HG02938 (cell line): Measurements from ENCODE around the gene SETD6.
A peak's percentile ranks its signal among the peaks of the same experiment; 100 is the strongest.

Experiments
- ATAC-seq: cut with Tn5 transposase; IDR thresholded peaks from one replicate; pipeline ENCODE4 v1.9.1; 2021; ENCODE audit warnings: mild to moderate bottlenecking, moderate library complexity; ENCODE audit not compliant: unreplicated experiment

SETD6 gene

DNA sequence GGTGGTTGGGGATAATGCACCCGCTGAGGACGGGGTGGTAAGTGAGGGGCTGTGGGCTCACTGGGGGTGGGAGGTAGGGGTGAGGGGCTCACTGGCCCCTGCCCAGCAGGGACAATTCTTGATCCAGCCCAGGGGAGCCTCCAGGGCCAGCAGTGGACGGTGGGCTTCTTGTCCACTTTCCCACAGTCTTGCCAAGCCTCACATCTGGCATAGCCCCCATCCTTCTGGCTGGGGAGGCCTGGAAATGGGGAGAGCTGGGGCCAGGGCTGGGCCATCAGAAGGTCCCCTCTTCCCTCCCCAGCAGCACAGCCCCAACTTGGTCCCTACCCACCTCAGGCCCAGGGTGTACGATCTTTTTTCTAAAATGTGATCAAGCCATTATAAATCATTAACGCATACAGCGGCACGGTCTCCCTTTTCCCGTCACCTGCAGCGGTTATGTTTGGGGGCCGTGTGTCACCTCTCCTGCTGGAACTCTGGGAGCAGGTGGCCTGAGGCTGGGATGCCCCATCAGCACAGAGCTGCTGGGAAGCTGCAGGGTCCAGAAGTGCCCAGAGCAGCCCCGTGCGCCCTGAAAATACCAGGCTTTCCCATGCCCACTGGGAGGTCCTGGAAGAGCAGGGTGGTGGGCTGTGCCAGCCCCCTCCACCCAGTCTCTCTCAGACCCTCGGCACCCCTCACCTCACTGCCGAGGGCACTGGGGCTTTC is 7.2 kb upstream of the SETD6 start:
- ATAC-seq: no peak

DNA sequence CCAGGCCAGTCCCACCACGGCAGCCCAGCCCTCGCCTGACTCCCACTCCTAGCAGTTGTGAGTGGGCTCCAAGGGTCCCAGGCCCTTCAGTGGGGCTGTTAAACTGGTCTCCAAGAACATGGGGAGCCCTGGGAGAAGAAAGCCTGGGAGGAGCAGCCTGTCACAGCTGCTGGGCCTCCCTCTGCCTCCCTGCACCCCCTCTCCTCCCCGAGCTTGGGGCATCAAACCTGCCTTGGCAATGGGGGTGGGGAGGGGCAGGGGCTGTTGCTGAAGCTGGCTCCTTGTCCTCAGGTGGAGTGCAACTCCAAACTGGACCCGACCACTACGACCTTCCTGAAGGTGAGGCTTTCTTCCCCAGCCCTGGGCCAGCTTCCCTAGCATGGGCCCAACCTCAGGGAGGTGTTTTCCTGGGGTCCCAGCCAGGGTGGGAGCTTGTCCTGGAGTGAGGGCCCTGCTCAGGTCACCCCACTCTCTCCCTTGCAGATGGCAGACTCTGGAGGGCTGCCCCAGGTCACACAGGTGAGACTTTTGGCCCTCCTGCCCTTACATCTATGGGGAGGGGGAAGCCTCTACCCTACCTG is 6.6 kb upstream of the SETD6 start:
- no peak for ATAC-seq

DNA sequence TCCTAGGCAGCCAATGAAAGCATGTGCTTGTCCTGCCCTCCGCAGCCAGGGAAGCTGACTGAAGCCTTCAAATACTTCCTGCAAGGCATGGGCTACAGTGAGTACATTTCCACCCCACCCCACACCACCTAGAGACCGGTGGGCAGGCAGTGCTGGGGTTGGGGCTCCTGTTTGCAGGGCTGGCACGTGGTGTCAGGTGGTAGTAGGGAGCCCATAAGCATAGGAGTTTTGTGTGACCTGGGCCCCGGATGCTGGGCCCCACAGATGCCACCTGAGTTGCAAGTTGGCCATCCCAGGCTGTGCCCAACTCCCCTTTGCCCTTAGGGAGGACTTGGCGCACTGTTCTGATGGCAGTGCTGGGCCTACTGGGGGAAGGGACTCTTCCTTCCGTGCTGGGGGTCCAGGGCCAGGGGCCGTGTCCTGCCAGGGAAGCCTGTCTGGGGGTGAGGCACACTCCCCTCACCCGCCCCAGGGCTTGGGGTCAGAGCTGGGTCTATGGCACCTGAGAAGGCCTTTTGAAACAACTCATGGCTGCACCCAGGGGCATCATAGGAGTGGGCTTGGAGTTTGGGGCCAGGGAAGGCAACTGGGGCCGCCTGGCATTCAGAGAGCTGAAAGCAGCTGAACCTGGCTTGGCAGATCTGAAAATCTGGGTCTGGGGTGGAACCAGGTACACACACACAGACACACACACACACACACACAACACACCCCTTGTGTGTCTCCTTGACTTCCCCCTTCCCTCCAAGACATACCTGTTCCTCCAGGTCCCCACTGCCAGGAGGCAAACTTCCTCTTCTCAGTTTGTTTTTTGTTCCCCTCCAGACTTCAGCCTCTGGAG is 5.8 kb upstream of the SETD6 start:
- ATAC-seq: no peak

DNA sequence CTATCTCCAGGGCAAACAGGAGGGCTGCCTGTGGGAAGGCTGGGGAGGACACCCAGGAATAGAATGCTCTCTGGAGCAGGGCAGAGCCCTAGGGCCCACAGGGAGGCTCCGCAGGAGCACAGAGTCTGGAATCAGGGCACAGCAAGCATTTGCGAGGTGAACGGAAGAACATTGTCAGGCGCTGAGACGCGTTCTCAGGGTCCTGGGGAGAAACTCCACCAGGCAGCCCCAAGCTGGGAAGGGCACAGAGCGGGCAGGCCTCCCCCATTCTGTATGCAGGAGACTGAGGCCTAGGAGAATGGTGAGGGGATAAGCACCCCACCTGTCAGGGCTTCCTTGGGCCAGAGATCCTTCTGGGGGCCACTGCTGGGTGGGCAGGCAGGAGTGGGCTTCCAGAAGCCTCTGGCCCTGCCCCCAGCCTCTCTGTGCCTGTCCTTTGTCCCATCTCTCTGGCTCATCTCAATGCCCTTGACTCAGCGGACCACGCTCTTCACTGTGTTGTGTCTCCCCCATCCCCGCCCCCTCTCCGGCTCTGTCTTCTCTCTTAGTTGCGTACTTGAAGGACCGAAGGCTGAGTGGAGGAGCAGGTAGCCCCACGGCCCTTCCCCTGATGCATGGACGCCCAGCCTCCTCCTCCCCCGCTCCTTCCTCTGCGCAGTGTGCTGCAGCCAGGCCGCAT is 5.1 kb upstream of the SETD6 start:
- ATAC-seq: no peak

DNA sequence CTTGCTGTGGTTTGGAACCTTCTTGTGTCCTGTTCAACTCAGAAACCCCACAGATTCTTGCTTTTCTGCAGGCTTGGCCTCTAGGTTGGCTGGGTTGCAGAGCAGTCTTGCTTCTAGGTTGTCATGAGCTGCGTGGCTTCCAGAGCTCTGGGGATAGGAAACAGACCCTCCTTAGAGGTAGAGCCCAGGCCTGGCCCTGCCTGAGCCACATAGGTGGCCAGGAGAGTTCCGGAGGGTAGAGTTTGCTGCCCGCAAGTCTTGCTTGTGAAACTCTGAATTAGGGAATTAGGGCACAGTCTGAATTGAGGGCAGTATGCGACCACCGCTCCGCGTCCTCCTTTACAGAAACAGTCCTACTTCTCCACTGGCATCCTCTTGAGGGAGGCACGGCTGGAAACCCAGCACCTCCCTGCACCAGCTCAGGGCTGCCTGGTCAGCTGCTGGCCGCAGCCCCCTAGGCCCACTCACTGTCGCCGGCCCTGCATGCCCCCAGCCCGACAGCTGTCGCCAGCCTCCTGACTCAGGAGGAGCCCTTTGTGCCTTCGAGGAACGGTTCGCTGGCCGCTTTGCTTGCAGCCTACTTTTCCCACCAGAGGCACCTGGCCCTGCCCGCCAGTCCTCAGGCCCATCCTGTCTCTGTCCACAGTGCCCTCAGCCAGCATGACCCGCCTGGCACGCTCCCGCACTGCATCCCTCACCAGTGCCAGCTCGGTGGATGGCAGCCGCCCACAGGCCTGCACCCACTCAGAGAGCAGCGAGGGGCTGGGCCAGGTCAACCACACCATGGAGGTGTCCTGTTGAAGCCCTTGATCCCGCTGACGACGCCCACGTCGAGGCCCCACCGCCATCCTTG is 4.3 kb upstream of the SETD6 start:
- ATAC-seq: no peak

DNA sequence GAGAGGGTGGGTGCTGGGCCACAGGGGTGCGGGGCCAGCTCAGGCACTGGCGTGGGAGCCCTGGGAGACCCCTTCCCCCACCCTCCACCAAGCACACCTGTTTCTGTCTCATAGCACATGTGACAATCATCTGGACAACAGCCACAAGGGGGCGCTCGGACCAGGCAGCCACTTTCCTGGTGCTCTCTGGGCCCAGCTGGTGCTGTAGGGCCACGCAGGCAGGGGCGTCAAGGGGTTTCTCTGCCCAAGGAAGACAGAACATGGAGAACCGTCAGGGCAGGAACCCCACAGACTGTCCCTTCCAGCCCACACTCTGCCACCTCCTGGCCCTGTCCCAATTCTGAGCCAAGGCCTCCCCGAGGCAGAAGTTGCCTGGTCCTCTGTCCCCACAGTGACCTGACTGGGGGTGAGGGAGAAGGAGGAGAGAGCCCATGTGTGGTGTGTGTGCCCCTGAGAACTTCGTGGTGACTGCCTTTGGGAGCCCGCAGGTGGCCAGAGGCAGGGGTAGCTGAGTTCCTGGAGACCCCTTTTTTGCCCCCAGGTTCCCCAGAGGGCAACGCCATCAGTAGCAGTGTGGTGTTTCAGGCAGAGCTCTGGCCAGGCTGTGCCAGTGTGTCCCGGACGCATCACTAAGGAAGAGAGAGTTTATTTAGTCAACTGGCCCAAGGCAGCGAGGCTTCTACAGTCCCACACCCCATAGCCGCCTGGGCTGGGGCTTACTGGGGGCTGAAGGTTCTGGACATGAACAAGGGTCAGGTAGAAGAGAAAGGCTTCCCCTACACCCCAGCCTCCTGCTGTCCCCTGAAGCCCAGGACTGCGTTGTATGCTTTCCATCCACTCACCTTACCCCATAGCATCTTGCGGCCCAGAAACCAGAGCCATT is 3.1 kb upstream of the SETD6 start:
- peak; percentile 48 for ATAC-seq

DNA sequence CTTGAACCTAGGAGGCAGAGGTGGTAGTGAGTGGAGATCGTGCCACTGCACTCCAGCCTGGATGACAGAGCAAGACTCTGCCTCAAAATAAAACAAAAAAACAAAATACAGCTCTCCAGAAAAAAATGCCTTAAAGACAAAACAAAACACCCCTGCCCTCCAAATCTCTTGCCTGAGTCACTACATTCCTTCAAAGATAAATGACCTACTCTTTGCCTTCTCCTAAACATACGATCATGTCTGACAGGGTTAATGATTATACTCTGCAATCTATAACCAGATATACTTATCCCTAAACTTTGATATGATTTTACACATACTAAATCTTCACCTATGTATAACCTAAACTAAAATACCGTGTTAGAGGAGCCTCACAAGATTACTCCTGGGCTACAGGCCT is 1.4 kb upstream of the SETD6 start:
- no peak for ATAC-seq

DNA sequence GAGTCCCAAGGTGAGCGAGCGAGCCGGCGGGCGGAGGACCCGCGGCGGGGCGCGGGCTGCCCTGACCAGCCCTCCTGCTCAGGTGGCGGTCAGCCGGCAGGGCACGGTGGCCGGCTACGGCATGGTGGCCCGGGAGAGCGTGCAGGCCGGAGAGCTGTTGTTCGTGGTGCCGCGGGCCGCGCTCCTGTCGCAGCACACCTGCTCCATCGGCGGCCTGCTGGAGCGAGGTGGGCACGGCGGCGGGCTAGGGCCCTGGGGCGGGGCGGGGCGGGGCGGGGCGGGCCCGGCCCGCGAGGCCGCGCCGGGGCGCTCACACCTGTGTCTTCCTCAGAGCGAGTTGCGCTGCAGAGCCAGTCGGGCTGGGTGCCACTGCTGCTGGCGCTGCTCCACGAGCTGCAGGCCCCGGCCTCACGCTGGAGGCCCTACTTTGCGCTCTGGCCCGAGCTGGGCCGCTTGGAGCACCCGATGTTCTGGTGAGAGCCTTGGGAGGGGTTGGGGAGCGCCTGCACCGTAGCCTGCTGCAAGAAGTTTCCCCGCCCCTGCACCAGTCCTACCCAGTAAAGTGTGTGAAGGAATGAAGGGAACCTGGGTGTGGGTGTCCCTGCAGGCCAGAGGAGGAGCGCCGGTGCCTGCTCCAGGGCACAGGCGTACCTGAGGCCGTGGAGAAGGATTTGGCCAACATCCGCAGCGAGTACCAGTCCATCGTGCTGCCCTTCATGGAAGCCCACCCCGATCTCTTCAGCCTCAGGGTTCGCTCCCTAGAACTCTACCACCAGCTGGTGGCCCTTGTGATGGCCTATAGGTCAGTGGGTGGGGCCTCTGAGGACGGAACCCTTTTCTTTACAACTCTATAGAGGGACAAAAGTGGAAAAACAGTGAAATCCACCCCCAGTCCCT is 802 bp downstream of the SETD6 start:
- peak; percentile 25 for ATAC-seq

DNA sequence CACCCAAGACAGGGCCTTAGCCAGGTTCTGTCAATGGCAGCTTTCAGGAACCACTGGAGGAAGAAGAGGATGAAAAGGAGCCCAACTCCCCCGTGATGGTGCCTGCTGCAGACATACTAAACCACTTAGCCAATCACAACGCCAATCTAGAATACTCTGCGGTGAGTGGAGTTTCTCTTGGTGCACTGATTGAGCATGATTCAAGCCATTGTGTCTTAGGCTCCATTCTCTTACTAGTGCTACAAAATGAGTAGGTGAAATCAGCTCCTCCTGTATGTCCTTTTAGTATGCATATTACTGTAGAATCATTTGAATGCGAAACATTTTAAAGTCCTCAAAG is 1.4 kb downstream of the SETD6 start:
- ATAC-seq: no peak

DNA sequence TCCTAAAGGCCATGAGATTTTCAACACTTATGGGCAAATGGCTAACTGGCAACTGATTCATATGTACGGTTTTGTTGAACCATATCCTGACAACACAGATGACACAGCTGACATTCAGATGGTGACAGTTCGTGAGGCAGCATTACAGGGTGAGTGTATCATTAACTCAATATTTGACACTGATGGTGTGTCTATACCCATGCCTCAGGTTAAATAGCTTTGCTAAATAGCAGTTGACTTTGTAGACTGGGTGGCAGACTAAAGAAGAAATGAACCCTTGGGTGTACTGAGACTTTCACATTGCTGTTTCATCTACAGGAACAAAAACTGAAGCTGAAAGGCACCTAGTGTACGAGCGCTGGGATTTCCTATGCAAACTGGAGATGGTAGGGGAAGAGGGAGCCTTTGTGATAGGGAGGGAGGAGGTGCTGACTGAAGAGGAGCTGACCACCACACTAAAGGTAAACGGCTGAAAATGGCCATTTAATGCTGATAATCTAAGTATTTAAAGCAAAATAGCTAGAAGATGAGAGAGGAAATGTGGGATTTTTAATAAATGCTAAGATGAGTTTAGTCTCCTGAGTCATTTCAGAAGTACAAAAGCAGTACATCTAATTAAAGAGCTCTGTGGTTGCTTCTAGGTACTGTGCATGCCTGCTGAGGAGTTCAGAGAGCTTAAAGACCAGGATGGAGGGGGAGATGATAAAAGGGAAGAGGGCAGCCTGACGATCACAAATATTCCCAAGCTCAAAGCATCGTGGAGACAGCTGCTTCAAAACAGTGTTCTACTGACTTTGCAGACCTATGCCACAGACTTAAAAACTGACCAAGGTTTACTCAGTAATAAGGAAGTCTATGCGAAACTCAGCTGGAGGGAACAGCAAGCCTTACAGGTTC is 3.0 kb downstream of the SETD6 start:
- peak; percentile 39 for ATAC-seq

DNA sequence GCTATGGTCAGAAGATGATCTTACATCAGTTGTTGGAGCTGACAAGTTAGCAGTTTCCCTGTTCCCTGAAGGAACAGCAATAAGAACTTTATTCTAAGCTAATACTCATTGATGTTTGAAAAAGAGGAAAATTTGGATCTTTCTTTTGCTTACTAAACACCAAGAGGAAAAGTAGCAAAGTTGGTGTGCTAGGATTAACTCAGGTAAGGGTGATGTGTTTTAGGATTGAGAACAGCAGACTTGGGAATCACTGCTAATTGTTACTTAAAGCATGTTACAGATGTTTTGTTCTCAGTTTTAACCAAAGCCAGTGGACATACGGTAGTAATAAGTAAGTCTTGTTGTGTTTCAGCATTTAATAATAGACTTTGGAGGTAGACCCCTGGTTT is 3.7 kb downstream of the SETD6 start:
- ATAC-seq: no peak

DNA sequence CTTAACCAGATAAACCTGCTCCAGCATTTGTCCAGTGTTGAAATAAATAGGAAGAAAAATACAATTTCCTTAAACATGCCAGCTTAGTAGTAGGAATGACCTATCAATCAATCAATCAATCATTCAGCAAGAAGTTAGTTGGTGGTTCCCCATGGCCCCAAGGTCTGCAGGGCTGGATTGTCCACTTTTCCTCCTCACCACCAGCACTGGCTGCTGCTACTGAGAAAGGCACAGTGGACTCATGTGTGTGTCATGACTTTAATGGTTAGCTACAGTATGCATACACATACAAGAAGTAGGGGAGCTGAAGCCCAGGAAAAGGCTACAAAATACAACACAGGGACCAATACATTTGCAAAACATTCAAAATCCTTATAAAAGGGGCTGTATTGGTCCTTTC is 4.4 kb downstream of the SETD6 start:
- no peak for ATAC-seq

DNA sequence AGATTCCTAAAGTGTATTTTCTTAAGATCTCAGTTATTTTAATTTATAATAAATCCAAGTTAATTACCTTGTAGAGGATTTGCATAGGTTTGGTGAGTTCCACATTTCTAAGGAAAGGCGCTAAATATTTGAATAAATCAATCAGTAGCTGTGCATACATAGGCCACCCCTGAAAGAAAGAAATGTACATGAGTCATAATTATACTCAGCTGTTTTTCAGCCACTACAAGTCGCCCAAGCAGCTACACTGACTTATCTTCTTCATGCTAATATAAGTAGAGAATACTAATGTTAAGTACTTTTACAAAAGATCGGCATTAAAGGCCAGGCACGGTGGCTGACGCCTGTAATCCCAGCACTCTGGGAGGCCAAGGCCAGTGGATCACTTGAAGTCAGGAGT is 14.9 kb downstream of the SETD6 start:
- no peak for ATAC-seq

DNA sequence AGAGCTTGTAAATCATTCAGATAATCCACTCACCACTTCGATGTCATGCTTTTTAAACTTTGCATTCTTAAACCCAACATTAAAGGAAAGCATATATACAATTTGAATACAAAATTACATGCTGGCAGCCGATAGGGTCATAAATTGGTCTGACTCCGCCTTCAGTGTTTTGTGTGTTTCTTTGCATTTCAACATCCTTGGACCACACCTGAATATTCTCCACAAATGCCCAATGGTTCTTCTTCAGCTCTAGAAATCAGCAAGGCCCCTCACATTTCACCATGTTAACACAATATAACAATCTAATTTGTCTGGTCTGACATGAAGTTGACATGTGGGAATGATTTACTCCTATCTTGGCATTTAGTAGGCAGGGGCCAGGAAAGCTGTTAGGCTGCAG is 17.1 kb downstream of the SETD6 start:
- no peak for ATAC-seq

DNA sequence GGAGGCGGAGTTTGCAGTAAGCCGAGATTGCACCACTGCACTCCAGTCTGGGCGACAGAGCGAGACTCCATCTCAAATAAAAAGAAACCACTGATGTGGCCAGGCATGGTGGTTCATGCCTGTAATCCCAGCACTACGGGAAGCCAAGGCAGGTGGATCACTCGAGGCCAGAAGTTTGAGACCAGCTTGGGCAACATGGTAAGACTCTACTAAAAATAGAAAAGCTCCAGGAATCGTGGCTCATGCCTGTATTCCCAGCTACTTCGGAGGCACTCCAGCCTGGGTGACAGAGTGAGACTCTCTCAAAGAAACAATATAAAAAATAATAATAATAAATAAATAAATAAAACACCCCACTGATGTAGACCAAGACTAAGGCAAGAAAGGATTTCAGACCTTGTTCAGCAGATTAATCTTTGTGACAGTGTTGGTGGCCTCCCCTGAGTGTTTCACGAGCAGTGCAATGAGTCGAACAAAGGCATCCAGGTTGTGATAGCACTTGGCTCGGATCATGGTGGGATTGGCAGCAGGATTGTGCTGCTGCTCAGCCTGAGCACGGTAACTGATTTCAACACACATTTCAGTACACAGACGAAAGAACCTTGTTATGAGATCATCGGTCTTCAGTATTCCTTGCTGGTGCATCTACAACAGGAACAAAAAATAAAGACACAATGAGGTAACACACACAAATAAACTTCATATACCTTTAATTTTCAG is 18.6 kb downstream of the SETD6 start:
- ATAC-seq: no peak

DNA sequence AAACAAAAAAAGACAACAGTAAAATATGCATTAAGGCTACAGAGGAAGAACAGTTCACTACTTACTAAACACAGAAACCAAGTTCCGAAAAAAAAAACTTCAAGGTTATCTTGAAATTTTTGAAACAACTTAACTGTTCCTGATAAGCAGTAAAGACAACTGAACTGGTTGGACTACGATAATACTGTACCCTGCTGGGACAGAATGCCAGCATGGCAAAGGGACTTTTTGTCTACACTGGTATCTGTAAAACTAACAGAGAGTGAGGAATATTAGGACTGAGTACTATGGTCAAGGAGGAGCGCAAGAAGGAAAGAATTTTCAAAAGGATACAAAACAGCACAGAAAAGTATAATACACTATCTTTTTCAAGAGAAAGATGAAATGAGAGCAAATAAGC is 19.8 kb downstream of the SETD6 start:
- ATAC-seq: no peak

DNA sequence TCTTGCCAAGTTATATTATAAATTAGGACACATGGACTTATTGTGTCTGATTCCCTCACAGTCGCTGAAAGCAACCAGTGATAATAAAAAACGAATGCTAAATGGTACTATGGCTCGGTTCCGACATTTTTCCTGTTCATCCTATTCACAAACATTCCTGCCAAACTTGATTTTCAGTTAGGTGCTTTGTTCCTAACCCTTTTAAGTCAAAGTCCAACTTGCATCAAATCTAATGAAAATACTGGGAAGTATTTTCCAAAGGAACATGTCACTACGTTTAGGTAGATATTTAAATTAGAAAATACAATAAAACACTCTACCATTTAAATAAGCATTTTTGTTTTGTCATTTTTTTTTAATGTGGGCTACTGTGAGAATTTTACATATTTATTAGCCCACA is 21.0 kb downstream of the SETD6 start:
- no peak for ATAC-seq
